HepG2 (cell line): ENCODE results near the gene TIMM10. TPM values are rescaled to one million over a fixed set of nuclear protein-coding genes. Genes with fewer than 3 reads are reported as not detected.
A peak's percentile ranks its signal among the peaks of the same experiment; 100 is the strongest.

ENCODE experiments used
- ARID3A ChIP-seq: IDR thresholded peaks from 2 replicates; pipeline ENCODE4 v1.6.1; 2012; ENCODE audit warnings: low read depth, low read length, improper control_type of control experiment
- CCDC6 ChIP-seq: sonication (generic); formaldehyde crosslinking; IDR thresholded peaks from 2 replicates; pipeline ENCODE4 v1.8.1; 2022; ENCODE audit warnings: mild to moderate bottlenecking, missing genetic modification reagents, moderate library complexity
- CENPBD1 ChIP-seq: sonication (generic); formaldehyde crosslinking; IDR thresholded peaks from 2 replicates; pipeline ENCODE4 v1.8.0; 2022; ENCODE audit warnings: missing genetic modification reagents, low read depth, mild to moderate bottlenecking, borderline replicate concordance
- DDIT3 ChIP-seq: sonication (generic); formaldehyde crosslinking; IDR thresholded peaks from 2 replicates; pipeline ENCODE4 v1.4.0; 2020; ENCODE audit warnings: mild to moderate bottlenecking, missing genetic modification reagents
- FIP1L1 ChIP-seq: fragments of 200-400 bp; formaldehyde crosslinking; IDR thresholded peaks from 2 replicates; pipeline ENCODE4 v1.6.1; 2018; ENCODE audit warnings: low read depth, mild to moderate bottlenecking, low read length, moderate library complexity, borderline replicate concordance; ENCODE audit not compliant: insufficient read depth
- KLF11 ChIP-seq: IDR thresholded peaks from 2 replicates; pipeline ENCODE4 v1.6.1; 2016; ENCODE audit warnings: missing compliant biosample characterization
- LCORL ChIP-seq, 2 experiments: fragments of 450-650 bp in 1 of 2; sonication (generic) in 1 of 2; formaldehyde crosslinking in 1 of 2; IDR thresholded peaks; 2 replicates each; pipeline versions ENCODE4 v1.5.0 to v1.6.1; 2017 to 2020; ENCODE audit warnings: antibody characterized with exemption in 1 of 2, missing genetic modification reagents in 1 of 2
- RARA ChIP-seq: IDR thresholded peaks from 2 replicates; pipeline ENCODE4 v1.6.1; 2016; ENCODE audit warnings: missing genetic modification reagents, missing compliant biosample characterization
- SYNCRIP ChIP-seq: fragments of 200-400 bp; formaldehyde crosslinking; IDR thresholded peaks from 2 replicates; pipeline ENCODE4 v1.6.1; 2018; ENCODE audit warnings: mild to moderate bottlenecking, low read depth, low read length; ENCODE audit not compliant: insufficient read depth
- TARDBP ChIP-seq: sonication (generic); formaldehyde crosslinking; IDR thresholded peaks from 2 replicates; pipeline ENCODE4 v1.8.0; 2022; ENCODE audit warnings: mild to moderate bottlenecking, missing genetic modification reagents
- THAP11 ChIP-seq: IDR thresholded peaks from 2 replicates; pipeline ENCODE4 v1.6.1; 2016; ENCODE audit warnings: missing biosample characterization, missing genetic modification reagents
- ZBTB14 ChIP-seq: sonication (generic); formaldehyde crosslinking; IDR thresholded peaks from 2 replicates; pipeline ENCODE4 v1.4.0; 2020; ENCODE audit warnings: missing genetic modification reagents
- ZFP41 ChIP-seq: sonication (generic); formaldehyde crosslinking; IDR thresholded peaks from 2 replicates; pipeline ENCODE4 v1.4.0; 2020; ENCODE audit warnings: mild to moderate bottlenecking, missing genetic modification reagents, borderline replicate concordance
- ZFP62 ChIP-seq: sonication (generic); formaldehyde crosslinking; IDR thresholded peaks from 2 replicates; pipeline ENCODE4 v1.4.0; 2020; ENCODE audit warnings: missing genetic modification reagents
- ZNF136 ChIP-seq: sonication (generic); formaldehyde crosslinking; IDR thresholded peaks from 2 replicates; pipeline ENCODE4 v1.8.1; 2022; ENCODE audit warnings: low read depth, mild to moderate bottlenecking, moderate library complexity, missing genetic modification reagents
- ZNF224 ChIP-seq: sonication (generic); formaldehyde crosslinking; IDR thresholded peaks from 2 replicates; pipeline ENCODE4 v1.5.0; 2020; ENCODE audit warnings: mild to moderate bottlenecking, missing genetic modification reagents
- ZNF234 ChIP-seq: sonication (generic); formaldehyde crosslinking; conservative IDR thresholded peaks from 2 replicates; pipeline ENCODE4 v1.5.1; 2020; ENCODE audit warnings: mild to moderate bottlenecking, missing genetic modification reagents
- ZNF34 ChIP-seq: sonication (generic); formaldehyde crosslinking; IDR thresholded peaks from 2 replicates; pipeline ENCODE4 v1.4.0; 2020; ENCODE audit warnings: mild to moderate bottlenecking, missing genetic modification reagents, borderline replicate concordance
- ZNF572 ChIP-seq: sonication (generic); formaldehyde crosslinking; IDR thresholded peaks from 2 replicates; pipeline ENCODE4 v1.5.1; 2020; ENCODE audit warnings: mild to moderate bottlenecking, missing genetic modification reagents
- ZNF746 ChIP-seq: sonication (generic); formaldehyde crosslinking; IDR thresholded peaks from 2 replicates; pipeline ENCODE4 v1.8.0; 2022; ENCODE audit warnings: mild to moderate bottlenecking, missing genetic modification reagents
- ZNF891 ChIP-seq: sonication (generic); formaldehyde crosslinking; IDR thresholded peaks from 2 replicates; pipeline ENCODE4 v1.5.0; 2020; ENCODE audit warnings: mild to moderate bottlenecking, missing genetic modification reagents
- ZSCAN31 ChIP-seq: sonication (generic); formaldehyde crosslinking; IDR thresholded peaks from 2 replicates; pipeline ENCODE4 v1.5.0; 2020; ENCODE audit warnings: low read depth, mild to moderate bottlenecking, missing genetic modification reagents
- ZZZ3 ChIP-seq: sonication (generic); formaldehyde crosslinking; IDR thresholded peaks from 2 replicates; pipeline ENCODE4 v1.4.0; 2020; ENCODE audit warnings: missing genetic modification reagents, mild to moderate bottlenecking, borderline replicate concordance
- polyA plus RNA-seq, 8 experiments: library from polyadenylated mRNA; depleted of rRNA in 3 of 8; stranded (reverse) in 7 of 8; unstranded in 1 of 8; fragments of >200 nt; fragmentation: Illumina TruSeq in 4 of 8; extraction: Trizol in 4 of 8; gene quantifications; 2 replicates each; pipeline versions ENCODE4 v1.2.1 to v1.2.3, GENCODE V29; 2011 to 2016; ENCODE audit warnings: low read depth in 4 of 8, missing spikeins in 1 of 8, mixed read lengths in 1 of 8; ENCODE audit not compliant: insufficient read depth in 1 of 8
- total RNA-seq, 5 experiments: library from RNA; depleted of rRNA; stranded (reverse); fragments of >200 nt; fragmentation: Illumina TruSeq; extraction: Trizol; gene quantifications; 2 replicates each; pipeline ENCODE4 v1.2.3, GENCODE V29; 2016; ENCODE audit warnings: low read depth in 1 of 5
- TF ChIP-seq, protein P1 (sequence below): sonication (generic); formaldehyde crosslinking; IDR thresholded peaks from 2 replicates; pipeline ENCODE4 v1.4.0; 2020; ENCODE audit warnings: mild to moderate bottlenecking, missing genetic modification reagents

Gene TIMM10
- total and polyA plus RNA-seq, 2 of the 13 experiments (the other 11 are each of a cell fraction or from before 2014, with no cell fraction given), result 67.8 to 82.2 TPM

DNA sequence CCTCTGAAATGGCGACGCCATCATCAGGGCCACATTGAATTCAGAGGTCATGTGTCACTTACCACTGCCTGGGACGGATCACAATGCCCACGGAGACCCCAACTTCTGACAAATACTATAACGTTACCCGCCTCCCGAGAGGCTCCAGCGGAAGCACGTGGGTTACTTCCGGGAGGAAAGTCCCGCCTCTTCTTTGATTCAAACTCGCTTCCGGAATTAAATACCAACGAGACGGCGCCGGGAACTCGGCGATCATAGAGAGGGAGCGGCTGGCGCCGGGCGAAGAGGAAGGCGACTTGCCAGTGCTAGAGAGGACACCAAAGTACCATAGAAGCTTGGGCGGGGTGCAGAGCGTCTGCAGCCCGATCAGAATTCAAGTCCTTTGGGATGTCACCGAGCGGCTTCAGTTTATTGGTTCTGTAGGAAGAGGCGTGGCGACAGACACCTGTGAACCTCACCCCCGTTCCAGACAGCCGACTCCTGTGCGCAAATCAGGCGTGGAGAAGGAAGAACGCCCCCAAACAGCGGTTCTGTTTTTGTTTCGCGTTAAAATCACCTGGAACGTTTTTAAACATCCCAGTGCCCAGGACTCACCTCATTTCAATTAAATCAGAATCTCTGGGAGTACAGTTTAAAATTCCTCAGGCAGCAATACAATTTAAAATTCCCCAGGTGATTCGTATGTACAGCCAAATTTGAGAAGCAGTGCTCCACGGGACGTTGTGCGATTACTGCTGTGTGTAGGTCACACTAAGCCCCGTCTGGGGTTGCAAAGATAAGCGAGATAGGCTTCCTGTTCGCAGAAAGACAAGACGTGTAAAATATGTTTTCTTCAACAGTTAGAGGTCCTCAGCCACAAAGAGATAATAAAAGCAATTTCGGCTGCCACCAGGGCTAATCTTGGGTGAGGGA is at the start of gene TIMM10 (continued):
- TF ChIP-seq, protein P1, sequence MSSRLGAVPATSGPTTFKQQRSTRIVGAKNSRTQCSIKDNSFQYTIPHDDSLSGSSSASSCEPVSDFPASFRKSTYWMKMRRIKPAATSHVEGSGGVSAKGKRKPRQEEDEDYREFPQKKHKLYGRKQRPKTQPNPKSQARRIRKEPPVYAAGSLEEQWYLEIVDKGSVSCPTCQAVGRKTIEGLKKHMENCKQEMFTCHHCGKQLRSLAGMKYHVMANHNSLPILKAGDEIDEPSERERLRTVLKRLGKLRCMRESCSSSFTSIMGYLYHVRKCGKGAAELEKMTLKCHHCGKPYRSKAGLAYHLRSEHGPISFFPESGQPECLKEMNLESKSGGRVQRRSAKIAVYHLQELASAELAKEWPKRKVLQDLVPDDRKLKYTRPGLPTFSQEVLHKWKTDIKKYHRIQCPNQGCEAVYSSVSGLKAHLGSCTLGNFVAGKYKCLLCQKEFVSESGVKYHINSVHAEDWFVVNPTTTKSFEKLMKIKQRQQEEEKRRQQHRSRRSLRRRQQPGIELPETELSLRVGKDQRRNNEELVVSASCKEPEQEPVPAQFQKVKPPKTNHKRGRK (CRISPR knock-in tag), result no peak
- TF ChIP-seq ZNF224 (CRISPR knock-in tag) (no peak), DDIT3 (CRISPR knock-in tag) (0 out of 2 replicates have a peak, but pooled peaks have one; percentile 59), ZSCAN31 (CRISPR knock-in tag) (no peak), CENPBD1 (CRISPR knock-in tag) (no peak), ZFP62 (CRISPR knock-in tag) (no peak), ZBTB14 (peak; percentile 49; the same call in 1 of the 2 replicates), ZFP41 (CRISPR knock-in tag) (no peak), ZNF891 (CRISPR knock-in tag) (no peak), ZNF136 (CRISPR knock-in tag) (no peak), TARDBP (CRISPR knock-in tag) (peak; percentile 62; the same call in 1 of the 2 replicates), CCDC6 (no peak), FIP1L1 (no peak), KLF11 (no peak), LCORL (IDR thresholded peaks at IDR 0.05) (no peak), LCORL (CRISPR knock-in tag; IDR thresholded peaks at IDR 0.05) (peak; percentile 64), ZZZ3 (peak; percentile 82; the same call in 1 of the 2 replicates), ARID3A (peak; percentile 90), ZNF746 (CRISPR knock-in tag) (no peak), THAP11 (CRISPR knock-in tag) (peak; percentile 95), RARA (CRISPR knock-in tag) (no peak; the same call in 1 of the 2 replicates), ZNF34 (CRISPR knock-in tag) (no peak), SYNCRIP (no peak), ZNF572 (CRISPR knock-in tag) (no peak), ZNF234 (CRISPR knock-in tag) (no peak)
